ENCODE measurements around the gene ELF2. TPM values are rescaled to one million over a fixed set of nuclear protein-coding genes. Genes with fewer than 3 reads are reported as not detected.
A peak's percentile ranks its signal among the peaks of the same experiment; 100 is the strongest.
"Not testable (repeated sequence)": the region's sequence is repeated elsewhere in the genome, so short reads cannot be mapped to it uniquely, and the experiment has no call there.

Gene ELF2
- total RNA-seq, 2 donors from 2014 or later, result 34.1 to 34.2 TPM

GRCh38 chr4:139152249-139152648, 24.8 kb downstream of the ELF2 start:
- DNase-seq, result no peak
- intact Hi-C loops (cut with DNase I), result no loop called here

GRCh38 chr4:139146926-139147629, 29.9 kb downstream of the ELF2 start:
- intact Hi-C loops (cut with DNase I), result no loop called here
- ATAC-seq, result no peak
- DNase-seq, result no peak

More at GRCh38 chr4:139152249-139152648, 24.8 kb downstream of the ELF2 start:
- ATAC-seq, result no peak

DNA sequence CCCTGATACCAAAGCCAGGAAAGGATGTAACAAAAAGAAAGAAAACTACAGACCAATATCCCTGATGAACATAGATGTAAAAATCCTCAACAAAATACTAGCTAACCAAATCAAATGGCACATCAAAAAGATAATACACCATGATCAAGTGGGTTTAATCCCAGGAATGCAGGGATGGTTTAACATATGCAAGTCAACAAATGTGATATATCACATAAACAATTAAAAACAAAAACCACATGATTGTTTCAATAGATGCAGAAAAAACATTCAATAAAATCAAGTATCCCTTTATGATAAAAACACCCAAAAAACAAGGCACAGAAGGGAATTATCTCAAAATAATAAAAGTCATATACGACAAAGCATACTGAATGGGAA, 31.5 kb downstream of the ELF2 start:
- DNase-seq (no peak), ATAC-seq (no peak)
- intact Hi-C loops (cut with DNase I), result no loop called here

- DNase-seq (no peak), ATAC-seq (peak; percentile 30 to 47)
- intact Hi-C loops (cut with DNase I), result no loop called here
Observed at GRCh38 chr4:139144911-139145551, 32.0 kb downstream of the ELF2 start.

DNA sequence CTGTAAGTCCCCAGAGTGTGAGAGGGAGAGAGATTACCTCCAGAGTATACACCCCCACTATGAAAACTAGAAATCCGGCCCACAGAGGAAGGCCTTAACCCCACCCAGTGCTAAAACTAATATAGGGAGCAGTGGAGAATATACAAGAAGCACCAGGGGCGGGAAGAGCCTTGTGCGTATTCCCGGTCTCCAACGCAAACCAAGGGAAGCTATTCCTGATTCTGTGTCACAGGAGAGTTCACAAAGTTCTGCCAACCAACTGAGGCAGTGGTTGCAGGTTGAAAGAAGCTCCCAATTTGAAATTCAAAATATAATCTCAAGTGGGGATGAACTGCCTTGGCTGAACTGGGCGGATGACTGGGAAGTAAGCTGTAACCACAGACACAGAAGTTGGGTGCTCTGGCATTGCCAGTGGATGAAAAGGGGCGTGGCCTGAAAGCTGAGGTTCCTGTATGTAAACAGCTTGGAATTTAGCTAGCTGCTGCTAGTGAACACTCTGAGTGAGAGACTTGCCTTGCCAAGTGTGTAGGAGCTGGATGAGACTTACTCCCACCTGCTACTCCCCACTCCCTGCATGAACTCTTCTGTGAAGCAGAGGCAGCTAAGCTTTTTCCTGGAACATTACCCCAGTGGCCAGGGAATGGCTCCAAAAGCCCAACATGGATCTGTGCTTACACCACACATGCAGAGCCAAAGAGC, 32.7 kb downstream of the ELF2 start:
- ATAC-seq (peak; percentile 59 to 96), DNase-seq (peak; percentile 60)
- intact Hi-C loops (cut with DNase I), result no loop called here

DNA sequence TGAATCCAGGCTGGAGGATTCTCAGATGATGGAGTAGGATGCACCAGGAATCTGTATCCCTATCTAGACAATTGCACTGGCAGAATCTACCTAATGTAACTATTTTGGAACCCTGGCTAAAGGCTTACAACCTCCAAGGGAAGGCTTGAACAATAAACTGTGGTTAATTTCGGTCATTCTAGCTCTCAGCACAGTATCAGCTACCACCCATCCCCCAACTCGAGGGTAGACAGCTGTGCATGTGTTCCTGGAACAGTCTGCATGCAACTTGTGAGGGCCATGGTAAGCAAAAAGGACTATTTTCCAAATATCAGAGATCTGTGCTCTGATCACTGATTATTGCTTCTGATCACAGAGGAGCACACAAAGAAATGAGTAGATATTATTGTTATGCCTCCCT, 34.0 kb downstream of the ELF2 start:
- ATAC-seq (no peak), DNase-seq (no peak)
- intact Hi-C loops (cut with DNase I), result no loop called here

GRCh38 chr4:139142087-139142486, 34.9 kb downstream of the ELF2 start:
- DNase-seq (no peak), ATAC-seq (no peak)
- intact Hi-C loops (cut with DNase I), result no loop called here

- ATAC-seq (no peak), DNase-seq (no peak)
- intact Hi-C loops (cut with DNase I), result no loop called here
Observed at GRCh38 chr4:139137763-139138162, 39.3 kb downstream of the ELF2 start.

DNA sequence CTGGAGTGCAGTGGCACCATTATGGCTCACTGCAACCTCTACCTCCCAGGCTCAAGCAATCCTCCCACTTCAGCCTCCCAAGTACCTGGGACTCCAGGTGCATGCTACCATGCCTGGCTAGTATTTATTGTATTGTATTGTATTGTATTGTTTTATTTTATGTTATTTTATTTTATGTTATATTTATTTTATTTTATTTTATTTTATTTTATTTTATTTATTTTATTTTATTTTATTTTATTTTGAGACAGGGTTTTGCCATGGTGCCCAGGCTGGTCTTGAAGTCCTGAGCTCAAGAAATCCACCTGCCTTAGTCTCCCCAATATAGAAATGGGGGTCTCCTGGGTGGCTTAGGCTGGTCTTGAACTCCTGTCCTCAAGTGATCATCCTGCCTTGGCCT, 42.6 kb downstream of the ELF2 start:
- intact Hi-C loops (cut with DNase I), result no loop called here
- DNase-seq (no peak), ATAC-seq (no peak)

- intact Hi-C loops (cut with DNase I), result no loop called here
- no peak for DNase-seq
- ATAC-seq, result no peak
Observed at GRCh38 chr4:139131209-139131870, 45.7 kb downstream of the ELF2 start.

GRCh38 chr4:139129206-139129605, 47.8 kb downstream of the ELF2 start:
- ATAC-seq (no peak), DNase-seq (no peak)
- intact Hi-C loops (cut with DNase I), result no loop called here

GRCh38 chr4:139126898-139127297, 50.1 kb downstream of the ELF2 start:
- ATAC-seq (no peak), DNase-seq (no peak)
- intact Hi-C loops (cut with DNase I), result no loop called here

- ATAC-seq (no peak), DNase-seq (no peak)
- intact Hi-C loops (cut with DNase I), result no loop called here
Observed at GRCh38 chr4:139123910-139124309, 53.1 kb downstream of the ELF2 start.

DNA sequence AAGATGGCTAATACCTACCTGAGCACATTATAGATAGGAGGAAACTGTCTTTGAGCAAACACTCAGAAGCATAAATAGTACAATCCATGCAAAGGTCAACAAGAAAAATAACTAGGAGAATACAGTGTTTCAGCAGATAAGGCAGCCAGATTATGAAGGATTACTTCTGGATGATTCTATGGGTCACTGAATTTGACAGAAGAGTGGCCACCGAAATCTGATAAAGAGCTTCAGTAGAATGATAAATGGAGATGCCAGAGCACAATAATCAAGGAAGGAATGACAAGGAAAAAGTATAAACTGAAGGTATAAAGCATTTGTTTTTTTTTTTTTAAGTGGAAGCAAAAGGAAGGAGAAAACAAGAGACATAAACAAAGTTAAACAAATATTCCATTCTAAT, 58.7 kb downstream of the ELF2 start:
- no peak for DNase-seq
- no peak for ATAC-seq
- intact Hi-C loops (cut with DNase I), result no loop called here

DNA sequence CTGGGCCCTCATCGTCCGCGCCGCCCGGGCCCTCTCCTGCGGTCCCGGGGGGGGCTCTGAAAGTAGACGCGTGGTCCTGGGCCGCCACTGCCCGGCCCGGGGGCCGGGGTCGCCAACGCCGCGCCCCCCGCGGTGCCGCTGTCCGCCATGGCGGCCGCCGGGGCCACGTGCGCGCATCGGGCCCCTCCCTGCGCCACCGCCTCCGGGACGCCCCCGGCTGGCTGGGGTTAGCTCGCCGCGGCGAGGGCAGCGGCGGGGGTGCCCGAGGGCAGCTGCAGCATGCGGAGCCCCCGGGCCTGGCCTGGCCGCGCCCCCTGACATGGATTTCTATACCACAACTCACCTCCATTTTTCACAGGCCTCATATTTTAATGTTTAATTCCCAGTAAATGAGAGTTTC, 61.8 kb downstream of the ELF2 start:
- ATAC-seq (no peak), DNase-seq (no peak)
- intact Hi-C loops (cut with DNase I), result no loop called here

DNA sequence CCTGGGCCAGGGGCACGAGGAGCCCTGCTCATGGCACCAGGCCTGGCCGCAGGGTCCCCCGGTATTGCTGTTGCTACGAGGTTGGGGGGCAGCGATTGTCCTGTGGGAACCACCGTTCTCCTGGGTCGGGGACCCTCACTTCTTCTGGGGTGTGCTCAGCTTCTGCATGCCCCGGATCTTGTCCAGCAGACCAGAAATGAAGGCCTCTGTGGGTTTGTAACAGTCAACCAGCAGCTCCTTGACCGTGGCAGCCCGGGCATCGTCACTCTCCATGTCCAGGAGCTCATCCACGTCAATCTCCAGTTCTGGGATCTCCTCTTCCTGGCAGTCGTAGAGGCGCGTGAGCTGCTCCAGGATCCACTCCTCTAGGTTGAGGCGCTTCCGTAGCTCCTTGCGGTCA, 62.2 kb downstream of the ELF2 start:
- DNase-seq; ATAC-seq; intact Hi-C loops (cut with DNase I): not testable (repeated sequence)

DNA sequence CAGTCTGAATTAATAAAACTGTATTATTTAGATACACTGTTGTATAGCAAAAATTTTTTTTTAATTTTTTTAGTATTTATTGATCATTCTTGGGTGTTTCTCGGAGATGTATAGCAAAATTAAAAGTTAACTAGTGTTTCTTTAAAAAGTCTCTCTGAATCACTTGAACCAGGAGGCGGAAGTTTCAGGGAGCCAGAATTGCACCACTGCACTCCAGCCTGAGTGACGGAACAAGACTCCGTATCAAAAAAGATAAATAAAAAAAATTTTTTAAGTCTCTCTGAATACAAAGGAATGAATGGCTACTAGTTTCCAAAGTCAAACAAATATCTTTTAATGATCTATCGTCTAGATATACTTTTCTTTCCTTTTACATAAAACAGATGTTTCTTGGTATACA, 64.4 kb downstream of the ELF2 start:
- ATAC-seq, result no peak
- DNase-seq, result no peak
- intact Hi-C loops (cut with DNase I), result no loop called here

- ATAC-seq (no peak), DNase-seq (no peak)
- intact Hi-C loops (cut with DNase I), result loop anchor here (5.0 to 10.0 kb wide), 2 partner anchors 64 to 186 kb away; no protein-coding TSS in a partner anchor
Observed at GRCh38 chr4:139108567-139109128, 68.4 kb downstream of the ELF2 start.

- ATAC-seq, result peak; percentile 67 to 84
- peak; percentile 60 for DNase-seq
- intact Hi-C loops (cut with DNase I), result loop anchor here in 1 of 2 donors (5.0 kb wide), 2 partner anchors 78 to 128 kb away; partner anchors contain the start of gene ELF2
Observed at GRCh38 chr4:139099366-139099982, 77.5 kb downstream of the ELF2 start.

Measured in left cardiac atrium (tissue), 4 donors.